OCI-LY1 (cell line): ENCODE results near the gene MSH3.

Source experiments
- CTCF ChIP-seq: fragments of 200-600 bp; sonication (generic), shearing (Covaris generic); IDR thresholded peaks from 2 replicates; pipeline ENCODE4 v1.5.1; 2017; ENCODE audit warnings: mild to moderate bottlenecking, antibody characterized with exemption, low read length, moderate library complexity, mixed read lengths
- EZH2 ChIP-seq: fragments of 200-600 bp; sonication (generic), shearing (Covaris generic); IDR thresholded peaks from 2 replicates; pipeline ENCODE4 v1.8.0; 2017; ENCODE audit warnings: borderline replicate concordance, mixed run types, mild to moderate bottlenecking, antibody characterized with exemption, low read length, moderate library complexity, mixed read lengths

GRCh38 chr5:80753712-80754111 lies 99.3 kb downstream of the MSH3 start:
- TF ChIP-seq CTCF (no peak), EZH2 (no peak)
